HepG2 (cell line): ENCODE results near the gene ARHGAP45. TPM values are rescaled to one million over a fixed set of nuclear protein-coding genes. Genes with fewer than 3 reads are reported as not detected.

ENCODE experiments used
- ARNT2 ChIP-seq: sonication (generic); formaldehyde crosslinking; IDR thresholded peaks from 2 replicates; pipeline ENCODE4 v1.8.0; 2022; ENCODE audit warnings: mild to moderate bottlenecking, low read depth, missing genetic modification reagents, moderate library complexity
- ATRX ChIP-seq: sonication (generic); formaldehyde crosslinking; IDR thresholded peaks from 2 replicates; pipeline ENCODE4 v1.4.0; 2020; ENCODE audit warnings: missing genetic modification reagents, borderline replicate concordance
- FOXA3 ChIP-seq: IDR thresholded peaks from 2 replicates; pipeline ENCODE4 v1.6.1; 2016; ENCODE audit warnings: missing genetic modification reagents, missing compliant biosample characterization
- FOXM1 ChIP-seq: sonication (generic); formaldehyde crosslinking; IDR thresholded peaks from 2 replicates; pipeline ENCODE4 v1.5.0; 2020; ENCODE audit warnings: missing genetic modification reagents
- GABPA ChIP-seq, 2 experiments: IDR thresholded peaks; 2 replicates each; pipeline ENCODE4 v1.6.1; 2011 to 2016; ENCODE audit warnings: low read depth in 2 of 2, low read length in 1 of 2, missing biosample characterization in 1 of 2, missing genetic modification characterization in 1 of 2
- RAD21 ChIP-seq: fragments of 450-650 bp; formaldehyde crosslinking; IDR thresholded peaks from 2 replicates; pipeline ENCODE4 v1.5.0; 2020; ENCODE audit warnings: mild to moderate bottlenecking
- RFXAP ChIP-seq: sonication (generic); formaldehyde crosslinking; IDR thresholded peaks from 2 replicates; pipeline ENCODE4 v1.4.0; 2020; ENCODE audit warnings: missing genetic modification reagents, borderline replicate concordance
- ZFP82 ChIP-seq: sonication (generic); formaldehyde crosslinking; IDR thresholded peaks from 2 replicates; pipeline ENCODE4 v1.5.1; 2020; ENCODE audit warnings: mild to moderate bottlenecking, missing genetic modification reagents, borderline replicate concordance
- ZNF207 ChIP-seq: fragments of 450-650 bp; IDR thresholded peaks from 2 replicates; pipeline ENCODE4 v1.6.1; 2016; ENCODE audit warnings: antibody characterized with exemption, borderline replicate concordance
- ZNF251 ChIP-seq: sonication (generic); formaldehyde crosslinking; IDR thresholded peaks from 2 replicates; pipeline ENCODE4 v1.9.0; 2021; ENCODE audit warnings: mild to moderate bottlenecking, missing genetic modification reagents
- ZNF501 ChIP-seq: sonication (generic); formaldehyde crosslinking; IDR thresholded peaks from 2 replicates; pipeline ENCODE4 v1.5.1; 2020; ENCODE audit warnings: mild to moderate bottlenecking, moderate library complexity, missing genetic modification reagents
- ZNF672 ChIP-seq: sonication (generic); formaldehyde crosslinking; IDR thresholded peaks from 2 replicates; pipeline ENCODE4 v1.8.1; 2022; ENCODE audit warnings: missing genetic modification reagents
- polyA plus RNA-seq, 8 experiments: library from polyadenylated mRNA; depleted of rRNA in 3 of 8; stranded (reverse) in 7 of 8; unstranded in 1 of 8; fragments of >200 nt; fragmentation: Illumina TruSeq in 4 of 8; extraction: Trizol in 4 of 8; gene quantifications; 2 replicates each; pipeline versions ENCODE4 v1.2.1 to v1.2.3, GENCODE V29; 2011 to 2016; ENCODE audit warnings: low read depth in 4 of 8, missing spikeins in 1 of 8, mixed read lengths in 1 of 8; ENCODE audit not compliant: insufficient read depth in 1 of 8
- total RNA-seq, 5 experiments: library from RNA; depleted of rRNA; stranded (reverse); fragments of >200 nt; fragmentation: Illumina TruSeq; extraction: Trizol; gene quantifications; 2 replicates each; pipeline ENCODE4 v1.2.3, GENCODE V29; 2016; ENCODE audit warnings: low read depth in 1 of 5
- TF ChIP-seq, protein P1 (sequence below), 2 experiments: fragments of 450-650 bp in 1 of 2; sonication (generic) in 1 of 2; formaldehyde crosslinking; IDR thresholded peaks; 2 replicates each; pipeline versions ENCODE4 v1.5.0 to v1.8.0; 2020 to 2022; ENCODE audit warnings: mild to moderate bottlenecking in 1 of 2, missing genetic modification reagents in 1 of 2
- TF ChIP-seq, protein P2 (sequence below): sonication (generic); formaldehyde crosslinking; IDR thresholded peaks from 2 replicates; pipeline ENCODE4 v1.8.0; 2022; ENCODE audit warnings: missing genetic modification reagents, mild to moderate bottlenecking, borderline replicate concordance
- TF ChIP-seq, protein P3 (sequence below): sonication (generic); formaldehyde crosslinking; IDR thresholded peaks from 2 replicates; pipeline ENCODE4 v1.5.0; 2020; ENCODE audit warnings: missing genetic modification reagents
- TF ChIP-seq, protein P4 (sequence below): sonication (generic); formaldehyde crosslinking; IDR thresholded peaks from 2 replicates; pipeline ENCODE4 v1.9.0; 2021; ENCODE audit warnings: missing genetic modification reagents, borderline replicate concordance
- TF ChIP-seq, protein P5 (sequence below): sonication (generic); formaldehyde crosslinking; IDR thresholded peaks from 2 replicates; pipeline ENCODE4 v1.5.0; 2020; ENCODE audit warnings: missing genetic modification reagents, mild to moderate bottlenecking, borderline replicate concordance
- TF ChIP-seq, protein P6 (sequence below): sonication (generic); formaldehyde crosslinking; IDR thresholded peaks from 2 replicates; pipeline ENCODE4 v1.4.0; 2020; ENCODE audit warnings: low read depth, mild to moderate bottlenecking, missing genetic modification reagents

Gene ARHGAP45
- total and polyA plus RNA-seq, 2 of the 13 experiments (the other 11 are each of a cell fraction or from before 2014, with no cell fraction given) = 0.84 to 32.0 TPM

DNA sequence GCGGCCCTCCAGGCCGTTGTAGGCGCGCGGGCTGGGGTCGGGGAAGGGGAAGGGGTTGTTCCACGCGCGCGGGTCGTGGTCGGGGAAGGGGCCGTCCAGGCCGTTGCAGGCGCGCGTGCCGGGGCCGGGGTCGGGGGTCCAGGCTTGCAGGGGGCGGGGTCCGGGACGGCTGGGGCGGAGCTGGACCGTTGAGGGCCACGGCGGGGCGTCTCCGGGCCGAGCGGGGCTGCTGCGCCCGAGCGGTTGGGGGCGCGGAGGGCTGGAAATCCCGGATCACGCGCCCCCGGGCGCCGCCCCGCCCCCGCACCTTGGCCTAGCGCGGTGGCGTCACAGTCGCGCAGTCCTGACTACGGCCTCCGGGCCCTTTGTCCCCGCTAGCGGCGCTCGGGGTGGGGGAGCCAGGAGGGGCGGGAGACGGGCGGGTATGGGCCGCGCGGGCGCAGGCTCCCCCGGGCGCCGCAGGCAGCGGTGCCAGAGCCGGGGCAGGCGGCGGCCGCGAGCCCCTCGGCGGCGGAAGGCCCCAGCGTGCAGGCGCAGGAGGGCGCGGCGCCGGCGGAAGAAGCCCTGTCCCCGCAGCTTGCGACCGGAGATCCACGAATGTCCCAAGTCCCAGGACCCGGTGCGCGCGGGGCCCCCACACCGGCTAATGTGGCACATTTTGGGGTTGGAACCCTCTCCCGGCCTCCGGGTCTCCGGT lies 37.5 kb downstream of the ARHGAP45 start (continued):
- TF ChIP-seq GABPA (IDR thresholded peaks at IDR 0.05; ENCODE audit: low read depth, low read length) (no peak), GABPA (CRISPR knock-in tag; IDR thresholded peaks at IDR 0.05; ENCODE audit: low read depth) (no peak), ZNF501 (no peak), ARNT2 (CRISPR knock-in tag) (no peak), ZNF672 (CRISPR knock-in tag) (no peak), ZFP82 (CRISPR knock-in tag) (peak; percentile 84), RAD21 (CRISPR knock-in tag) (peak; percentile 48; the same call in 1 of the 2 replicates), ZNF251 (CRISPR knock-in tag) (no peak), FOXM1 (CRISPR knock-in tag) (no peak), FOXA3 (CRISPR knock-in tag) (no peak), ZNF207 (no peak), RFXAP (no peak), ATRX (CRISPR knock-in tag) (no peak)
- TF ChIP-seq, protein P1, sequence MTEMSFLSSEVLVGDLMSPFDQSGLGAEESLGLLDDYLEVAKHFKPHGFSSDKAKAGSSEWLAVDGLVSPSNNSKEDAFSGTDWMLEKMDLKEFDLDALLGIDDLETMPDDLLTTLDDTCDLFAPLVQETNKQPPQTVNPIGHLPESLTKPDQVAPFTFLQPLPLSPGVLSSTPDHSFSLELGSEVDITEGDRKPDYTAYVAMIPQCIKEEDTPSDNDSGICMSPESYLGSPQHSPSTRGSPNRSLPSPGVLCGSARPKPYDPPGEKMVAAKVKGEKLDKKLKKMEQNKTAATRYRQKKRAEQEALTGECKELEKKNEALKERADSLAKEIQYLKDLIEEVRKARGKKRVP (CRISPR knock-in tag; IDR thresholded peaks at IDR 0.05) = no peak
- TF ChIP-seq, protein P2, sequence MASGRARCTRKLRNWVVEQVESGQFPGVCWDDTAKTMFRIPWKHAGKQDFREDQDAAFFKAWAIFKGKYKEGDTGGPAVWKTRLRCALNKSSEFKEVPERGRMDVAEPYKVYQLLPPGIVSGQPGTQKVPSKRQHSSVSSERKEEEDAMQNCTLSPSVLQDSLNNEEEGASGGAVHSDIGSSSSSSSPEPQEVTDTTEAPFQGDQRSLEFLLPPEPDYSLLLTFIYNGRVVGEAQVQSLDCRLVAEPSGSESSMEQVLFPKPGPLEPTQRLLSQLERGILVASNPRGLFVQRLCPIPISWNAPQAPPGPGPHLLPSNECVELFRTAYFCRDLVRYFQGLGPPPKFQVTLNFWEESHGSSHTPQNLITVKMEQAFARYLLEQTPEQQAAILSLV (CRISPR knock-in tag) = no peak; the same call in 1 of the 2 replicates
- TF ChIP-seq, protein P3, sequence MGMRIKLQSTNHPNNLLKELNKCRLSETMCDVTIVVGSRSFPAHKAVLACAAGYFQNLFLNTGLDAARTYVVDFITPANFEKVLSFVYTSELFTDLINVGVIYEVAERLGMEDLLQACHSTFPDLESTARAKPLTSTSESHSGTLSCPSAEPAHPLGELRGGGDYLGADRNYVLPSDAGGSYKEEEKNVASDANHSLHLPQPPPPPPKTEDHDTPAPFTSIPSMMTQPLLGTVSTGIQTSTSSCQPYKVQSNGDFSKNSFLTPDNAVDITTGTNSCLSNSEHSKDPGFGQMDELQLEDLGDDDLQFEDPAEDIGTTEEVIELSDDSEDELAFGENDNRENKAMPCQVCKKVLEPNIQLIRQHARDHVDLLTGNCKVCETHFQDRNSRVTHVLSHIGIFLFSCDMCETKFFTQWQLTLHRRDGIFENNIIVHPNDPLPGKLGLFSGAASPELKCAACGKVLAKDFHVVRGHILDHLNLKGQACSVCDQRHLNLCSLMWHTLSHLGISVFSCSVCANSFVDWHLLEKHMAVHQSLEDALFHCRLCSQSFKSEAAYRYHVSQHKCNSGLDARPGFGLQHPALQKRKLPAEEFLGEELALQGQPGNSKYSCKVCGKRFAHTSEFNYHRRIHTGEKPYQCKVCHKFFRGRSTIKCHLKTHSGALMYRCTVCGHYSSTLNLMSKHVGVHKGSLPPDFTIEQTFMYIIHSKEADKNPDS (CRISPR knock-in tag) = 0 out of 2 replicates have a peak, but pooled peaks have one; percentile 21
- TF ChIP-seq, protein P4, sequence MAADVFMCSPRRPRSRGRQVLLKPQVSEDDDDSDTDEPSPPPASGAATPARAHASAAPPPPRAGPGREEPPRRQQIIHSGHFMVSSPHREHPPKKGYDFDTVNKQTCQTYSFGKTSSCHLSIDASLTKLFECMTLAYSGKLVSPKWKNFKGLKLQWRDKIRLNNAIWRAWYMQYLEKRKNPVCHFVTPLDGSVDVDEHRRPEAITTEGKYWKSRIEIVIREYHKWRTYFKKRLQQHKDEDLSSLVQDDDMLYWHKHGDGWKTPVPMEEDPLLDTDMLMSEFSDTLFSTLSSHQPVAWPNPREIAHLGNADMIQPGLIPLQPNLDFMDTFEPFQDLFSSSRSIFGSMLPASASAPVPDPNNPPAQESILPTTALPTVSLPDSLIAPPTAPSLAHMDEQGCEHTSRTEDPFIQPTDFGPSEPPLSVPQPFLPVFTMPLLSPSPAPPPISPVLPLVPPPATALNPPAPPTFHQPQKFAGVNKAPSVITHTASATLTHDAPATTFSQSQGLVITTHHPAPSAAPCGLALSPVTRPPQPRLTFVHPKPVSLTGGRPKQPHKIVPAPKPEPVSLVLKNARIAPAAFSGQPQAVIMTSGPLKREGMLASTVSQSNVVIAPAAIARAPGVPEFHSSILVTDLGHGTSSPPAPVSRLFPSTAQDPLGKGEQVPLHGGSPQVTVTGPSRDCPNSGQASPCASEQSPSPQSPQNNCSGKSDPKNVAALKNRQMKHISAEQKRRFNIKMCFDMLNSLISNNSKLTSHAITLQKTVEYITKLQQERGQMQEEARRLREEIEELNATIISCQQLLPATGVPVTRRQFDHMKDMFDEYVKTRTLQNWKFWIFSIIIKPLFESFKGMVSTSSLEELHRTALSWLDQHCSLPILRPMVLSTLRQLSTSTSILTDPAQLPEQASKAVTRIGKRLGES (CRISPR knock-in tag) = no peak
- TF ChIP-seq, protein P5, sequence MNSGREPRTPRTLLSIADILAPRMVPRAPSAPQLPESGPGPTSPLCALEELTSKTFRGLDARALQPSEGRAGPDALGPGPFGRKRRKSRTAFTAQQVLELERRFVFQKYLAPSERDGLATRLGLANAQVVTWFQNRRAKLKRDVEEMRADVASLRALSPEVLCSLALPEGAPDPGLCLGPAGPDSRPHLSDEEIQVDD (CRISPR knock-in tag) = no peak
- TF ChIP-seq, protein P6, sequence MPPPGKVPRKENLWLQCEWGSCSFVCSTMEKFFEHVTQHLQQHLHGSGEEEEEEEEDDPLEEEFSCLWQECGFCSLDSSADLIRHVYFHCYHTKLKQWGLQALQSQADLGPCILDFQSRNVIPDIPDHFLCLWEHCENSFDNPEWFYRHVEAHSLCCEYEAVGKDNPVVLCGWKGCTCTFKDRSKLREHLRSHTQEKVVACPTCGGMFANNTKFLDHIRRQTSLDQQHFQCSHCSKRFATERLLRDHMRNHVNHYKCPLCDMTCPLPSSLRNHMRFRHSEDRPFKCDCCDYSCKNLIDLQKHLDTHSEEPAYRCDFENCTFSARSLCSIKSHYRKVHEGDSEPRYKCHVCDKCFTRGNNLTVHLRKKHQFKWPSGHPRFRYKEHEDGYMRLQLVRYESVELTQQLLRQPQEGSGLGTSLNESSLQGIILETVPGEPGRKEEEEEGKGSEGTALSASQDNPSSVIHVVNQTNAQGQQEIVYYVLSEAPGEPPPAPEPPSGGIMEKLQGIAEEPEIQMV (CRISPR knock-in tag) = no peak
